ENCODE results near the gene GNG7. TPM values are rescaled to one million over a fixed set of nuclear protein-coding genes. Genes with fewer than 3 reads are reported as not detected.

The GNG7 gene
- total and polyA plus RNA-seq, 10 of the 15 experiments (the other 5 are each of a cell fraction or from before 2014, with no cell fraction given): 1.9 to 13.6 (median 6.5) TPM

DNA sequence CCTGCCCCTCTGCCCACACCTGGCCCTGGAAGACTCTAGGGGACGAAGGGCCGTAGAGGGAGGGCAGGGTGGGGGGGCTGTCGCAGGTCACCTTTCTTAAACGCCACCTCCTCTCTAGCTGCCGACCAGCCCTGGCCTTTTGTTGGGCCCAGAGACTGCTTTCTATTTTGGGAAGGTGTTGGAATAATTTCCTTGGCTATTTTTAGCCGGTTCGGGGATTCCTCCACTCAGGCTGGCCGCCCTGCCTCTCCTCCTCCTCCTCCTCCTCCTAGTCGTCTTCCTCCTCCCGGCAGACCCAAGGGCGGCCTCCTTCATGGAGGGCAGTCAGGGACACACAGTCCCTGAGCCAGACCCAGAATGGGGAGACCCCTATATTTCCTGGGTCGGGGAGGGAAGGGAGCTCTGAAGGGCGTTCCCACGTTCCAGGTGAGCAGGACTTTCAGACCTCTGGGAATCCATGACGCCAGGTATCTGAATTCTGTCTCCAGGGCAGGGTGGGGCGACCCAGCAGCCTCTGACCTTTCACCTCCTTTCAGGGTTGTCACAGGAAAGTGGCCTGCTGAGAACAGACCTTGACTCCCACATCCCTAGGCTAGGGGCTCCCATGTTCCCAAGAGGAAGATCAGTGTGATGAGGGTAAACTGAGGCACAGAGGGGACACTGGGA, 206.7 kb downstream of the GNG7 start:
- CTCF ChIA-PET: no interaction called here
- ATAC-seq (peak; percentile 7; the same call in 2 of the 3 replicates), DNase-seq (ENCODE audit: low read depth, low spot score) (no peak), FAIRE-seq (no peak)
- Histone ChIP-seq H3K4me2 (ENCODE audit: control insufficient read depth, insufficient read depth) (peak overlapping the region; percentile 98; the same call in 1 of the 2 replicates), H3K9ac (ENCODE audit: control insufficient read depth, insufficient read depth, low read length) (no peak overlapping the region), H3K9me3 (replicated peaks; ENCODE audit: control insufficient read depth, insufficient read depth, low read length) (no peaks in the 10 kb centered on the region), H3K79me2 (ENCODE audit: control insufficient read depth, insufficient read depth, low read length) (no peaks in the 10 kb centered on the region), H3K27ac (ENCODE audit: control insufficient read depth, insufficient read depth) (no peak overlapping the region), H2AFZ (ENCODE audit: control insufficient read depth, low read depth, low read length) (no peak overlapping the region), H3K4me1 (ENCODE audit: control insufficient read depth, insufficient read depth, low read length) (peaks cover 13% of the 10 kb centered on the region), H3K27me3 (replicated peaks in 1 of 2; ENCODE audit: control insufficient read depth in 2 of 2, insufficient read depth in 2 of 2, low read length in 1 of 2) (no peaks in the 10 kb centered on the region; a peak in 1 of 4 replicates), H3K4me3 (peak overlapping the region; percentile 77; the same call in 1 of the 2 replicates), H4K20me1 (ENCODE audit: control insufficient read depth, insufficient read depth) (no peaks in the 10 kb centered on the region), H3K36me3 (ENCODE audit: control insufficient read depth in 2 of 2, insufficient read depth in 2 of 2, low read length in 1 of 2) (no peaks in the 10 kb centered on the region)
- in situ Hi-C loops (cut with MboI): no loop called here
- TF ChIP-seq NR2C1 (IDR thresholded peaks at IDR 0.05) (0 out of 2 replicates have a peak, but pooled peaks have one; percentile 17), MXI1 (IDR thresholded peaks at IDR 0.05; ENCODE audit: low read depth, low read length) (no peak)
- SMC1A ChIA-PET (ENCODE audit: uncharacterized antibody, unreplicated experiment): interaction anchor here (1.3 kb wide), 1 partner anchor 66 kb away, joined by 4 read pairs; no protein-coding TSS in a partner anchor
- POLR2A ChIA-PET: no interaction called here
- intact Hi-C loops (cut with micrococcal nuclease; ENCODE audit: unreplicated experiment): no loop called here
- no TSS peak for BruUV-seq (replicated peaks)
- RAD21 ChIA-PET (ENCODE audit: unreplicated experiment): no interaction called here
- WGBS (ENCODE audit: insufficient coverage, insufficient replicate concordance, low lambda C conversion rate, missing lambda C conversion rate): 46% methylated on average over 12 of the region's 16 CpGs

DNA sequence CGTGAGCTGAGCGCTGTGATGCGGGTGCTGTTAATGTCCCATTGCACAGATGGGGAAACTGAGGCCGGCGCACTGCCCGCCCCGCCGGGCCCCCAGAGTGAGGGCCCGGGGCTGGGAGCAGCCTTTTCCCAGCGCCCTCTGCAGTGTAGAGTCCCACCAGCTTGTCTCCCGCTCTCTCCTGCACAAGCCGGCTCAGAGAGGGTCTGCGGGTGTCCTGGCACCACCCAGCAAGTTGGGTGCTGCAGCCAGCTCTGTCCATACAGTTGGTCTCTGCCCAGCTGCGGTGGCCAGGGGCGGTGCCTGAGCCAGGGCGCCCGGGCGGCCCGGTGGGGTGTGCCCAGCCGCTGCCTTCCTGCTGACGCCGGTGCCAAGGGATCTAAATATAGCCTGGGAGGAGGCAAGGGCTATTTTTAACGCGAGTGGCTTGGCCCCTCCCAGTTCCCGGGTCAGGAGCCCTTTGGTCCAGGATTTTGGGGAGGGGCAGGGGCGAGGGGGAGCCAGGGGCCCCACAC, 207.3 kb downstream of the GNG7 start:
- intact Hi-C loops (cut with micrococcal nuclease; ENCODE audit: unreplicated experiment): no loop called here

More for the DNA sequence above, 207.3 kb downstream of the GNG7 start:
- Histone ChIP-seq H3K4me1 (ENCODE audit: control insufficient read depth, insufficient read depth, low read length) (peaks cover 17% of the 10 kb centered on the region), H4K20me1 (ENCODE audit: control insufficient read depth, insufficient read depth) (no peaks in the 10 kb centered on the region), H3K79me2 (ENCODE audit: control insufficient read depth, insufficient read depth, low read length) (no peaks in the 10 kb centered on the region), H3K4me3 (peak overlapping the region; percentile 77), H3K9ac (ENCODE audit: control insufficient read depth, insufficient read depth, low read length) (peak overlapping the region; percentile 34; the same call in 1 of the 2 replicates), H3K36me3 (ENCODE audit: control insufficient read depth in 2 of 2, insufficient read depth in 2 of 2, low read length in 1 of 2) (no peaks in the 10 kb centered on the region), H3K27me3 (replicated peaks in 1 of 2; ENCODE audit: control insufficient read depth in 2 of 2, insufficient read depth in 2 of 2, low read length in 1 of 2) (no peaks in the 10 kb centered on the region; a peak in 1 of 4 replicates), H2AFZ (ENCODE audit: control insufficient read depth, low read depth, low read length) (peak overlapping the region; percentile 67), H3K9me3 (replicated peaks; ENCODE audit: control insufficient read depth, insufficient read depth, low read length) (no peaks in the 10 kb centered on the region), H3K27ac (ENCODE audit: control insufficient read depth, insufficient read depth) (no peak overlapping the region), H3K4me2 (ENCODE audit: control insufficient read depth, insufficient read depth) (peak overlapping the region; percentile 98)
- no TSS peak for BruUV-seq (replicated peaks)
- ChIA-PET SMC1A (ENCODE audit: uncharacterized antibody, unreplicated experiment) (interaction anchor here (1.3 kb wide), 1 partner anchor 67 kb away, joined by 4 read pairs; no protein-coding TSS in a partner anchor), POLR2A (no interaction called here), CTCF (interaction anchor here (0.9 kb wide), 1 partner anchor 19 kb away, joined by 3 read pairs; the partner anchor contains the start of gene GADD45B), RAD21 (ENCODE audit: unreplicated experiment) (interaction anchor here (0.8 kb wide), 1 partner anchor 115 kb away, joined by 3 read pairs; no protein-coding TSS in a partner anchor)
- WGBS (ENCODE audit: insufficient coverage, insufficient replicate concordance, low lambda C conversion rate, missing lambda C conversion rate): 7% methylated on average over 22 of the region's 26 CpGs
- in situ Hi-C loops (cut with MboI): no loop called here
- DNase-seq (ENCODE audit: low read depth, low spot score) (no peak), FAIRE-seq (no peak), ATAC-seq (peak; percentile 58)
- TF ChIP-seq SMARCA5 (IDR thresholded peaks at IDR 0.05) (peak; percentile 76), YY1 (IDR thresholded peaks at IDR 0.05; ENCODE audit: low read depth, low read length) (0 out of 2 replicates have a peak, but pooled peaks have one; percentile 3), ZNF217 (IDR thresholded peaks at IDR 0.05) (0 out of 2 replicates have a peak, but pooled peaks have one; percentile 29), NBN (IDR thresholded peaks at IDR 0.05) (0 out of 2 replicates have a peak, but pooled peaks have one; percentile 36), POLR2AphosphoS2 (IDR thresholded peaks at IDR 0.05; ENCODE audit: low read depth, low read length) (no peak), RFX5 (IDR thresholded peaks at IDR 0.05; ENCODE audit: low read depth, low read length) (no peak), CREB1 (IDR thresholded peaks at IDR 0.05; ENCODE audit: low read depth) (0 out of 2 replicates have a peak, but pooled peaks have one; percentile 7), NFIC (IDR thresholded peaks at IDR 0.05; ENCODE audit: low read depth, low read length) (no peak), BHLHE40 (IDR thresholded peaks at IDR 0.05; ENCODE audit: borderline replicate concordance in 1 of 2, low read depth in 2 of 2, low read length in 1 of 2) (peak in 1 of 2 experiments; percentile 3; a peak in 1 of 4 replicates), NRF1 (conservative IDR thresholded peaks at IDR 0.05; ENCODE audit: low read depth, low read length) (no peak), IKZF1 (conservative IDR thresholded peaks at IDR 0.05) (0 out of 2 replicates have a peak, but pooled peaks have one; percentile 10)

Data from GM12878 (cell line).